NT2/D1 (cell line): ENCODE results near the gene KCNG2.

ENCODE experiments used
- DNase-seq: peaks from one replicate; pipeline ENCODE4 v3.0.0-alpha.2; 2011; ENCODE audit warnings: low read depth, low spot score
- H3K27me3 ChIP-seq: 2 replicates; pipeline ENCODE4 v1.6.0; 2011; ENCODE audit warnings: mild to moderate bottlenecking; ENCODE audit not compliant: insufficient read length, insufficient read depth
- H3K36me3 ChIP-seq: 2 replicates; pipeline ENCODE4 v1.6.1; 2011; ENCODE audit warnings: mild to moderate bottlenecking, low read length, mixed read lengths; ENCODE audit not compliant: insufficient read depth, insufficient read length
- H3K4me1 ChIP-seq: 2 replicates; pipeline ENCODE4 v1.5.1; 2011; ENCODE audit not compliant: insufficient read depth, insufficient read length
- H3K4me3 ChIP-seq: 2 replicates; pipeline ENCODE4 v1.5.1; 2011; ENCODE audit warnings: low read depth; ENCODE audit not compliant: insufficient read length
- H3K9ac ChIP-seq: 2 replicates; pipeline ENCODE4 v1.6.0; 2011; ENCODE audit warnings: low read depth; ENCODE audit not compliant: insufficient read length
- H3K9me3 ChIP-seq: 2 replicates; pipeline ENCODE4 v1.5.1; 2011; ENCODE audit warnings: mild to moderate bottlenecking, low read length; ENCODE audit not compliant: insufficient read depth
- SUZ12 ChIP-seq: IDR thresholded peaks from 2 replicates; pipeline ENCODE4 v1.6.1; 2011; ENCODE audit not compliant: insufficient read length, insufficient read depth; ENCODE audit errors: extremely low read depth
- YY1 ChIP-seq: IDR thresholded peaks from 2 replicates; pipeline ENCODE4 v1.6.1; 2011; ENCODE audit not compliant: insufficient read length, insufficient read depth
- ZNF274 ChIP-seq: IDR thresholded peaks from 2 replicates; pipeline ENCODE4 v1.6.1; 2011; ENCODE audit warnings: mild to moderate bottlenecking, low read depth, low read length

Gene KCNG2

DNA sequence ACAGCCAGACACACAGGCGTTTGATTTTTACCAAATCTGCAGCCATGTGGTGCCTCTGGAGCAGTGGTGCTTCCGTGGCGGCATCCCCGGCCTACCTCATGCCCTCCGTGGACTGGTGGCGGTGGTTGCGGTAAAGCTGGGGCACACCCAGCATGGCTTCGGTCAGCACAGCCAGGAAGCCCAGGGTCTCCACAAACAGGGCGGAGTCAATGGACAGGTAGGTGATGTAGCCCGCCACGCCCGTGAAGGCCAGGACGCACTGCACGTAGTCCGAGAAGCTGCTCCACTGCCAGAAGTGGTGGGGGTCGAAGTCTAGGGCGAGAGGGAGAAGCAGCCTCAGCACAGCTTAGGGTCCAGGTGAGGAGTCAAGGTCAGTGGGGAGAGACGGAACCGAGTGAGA is 121.4 kb downstream of the KCNG2 start:
- no peak for DNase-seq
- no peaks in the 10 kb centered on the region for H3K27me3 ChIP-seq
- no peak overlapping the region for H3K4me3 ChIP-seq
- no peaks in the 10 kb centered on the region for H3K9me3 ChIP-seq
- peaks cover 13% of the 10 kb centered on the region for H3K36me3 ChIP-seq
- TF ChIP-seq YY1: no peak
- no peak for TF ChIP-seq SUZ12
- no peak for TF ChIP-seq ZNF274
- peaks cover 8% of the 10 kb centered on the region for H3K4me1 ChIP-seq
- H3K9ac ChIP-seq: no peak overlapping the region

DNA sequence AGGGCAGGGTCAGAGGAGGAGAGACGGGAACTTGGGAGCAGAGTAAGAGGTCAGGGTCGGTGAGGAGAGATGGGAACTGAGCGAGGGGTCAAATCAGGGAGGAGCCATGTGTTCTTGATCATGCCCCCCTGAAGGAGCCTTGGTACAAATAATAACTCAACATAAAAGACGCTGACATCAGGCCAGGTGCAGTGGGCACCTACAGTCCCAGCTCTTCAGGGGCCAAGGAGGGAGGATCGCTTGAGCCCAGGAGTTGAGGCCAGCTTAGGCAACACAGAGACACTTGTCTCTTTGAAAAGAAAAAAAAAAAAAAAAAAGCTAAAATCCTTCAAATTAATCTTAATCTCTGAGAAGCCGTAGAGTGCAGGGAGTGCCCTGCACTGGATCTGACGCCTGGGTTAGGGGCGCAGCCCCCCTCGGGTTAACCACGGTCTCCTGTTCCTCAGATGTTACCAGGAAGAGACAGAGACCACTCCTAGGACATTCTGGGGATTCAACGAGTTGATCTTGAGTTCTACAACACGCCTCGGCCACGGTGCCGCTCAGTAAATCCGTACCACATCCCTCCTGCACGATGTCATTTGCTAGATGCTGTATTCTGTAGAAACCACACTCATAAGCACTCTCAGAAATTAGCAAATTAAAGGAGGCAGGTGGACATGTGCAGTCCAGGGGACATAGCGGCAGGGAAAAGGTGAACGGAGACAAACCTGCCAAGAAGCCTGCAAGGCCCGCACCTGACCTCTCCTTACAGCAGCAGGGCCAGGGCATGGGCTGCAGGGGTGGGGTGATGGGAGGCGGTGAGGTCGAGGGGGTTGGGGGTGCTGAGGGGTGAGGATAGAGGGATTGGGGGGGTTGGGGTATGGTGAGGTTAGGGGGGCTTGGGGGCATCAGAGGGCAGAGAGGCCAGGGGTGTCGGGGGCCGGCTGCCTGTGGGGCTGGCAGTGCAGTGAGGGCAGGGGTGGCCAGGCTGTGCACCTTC is 124.5 kb downstream of the KCNG2 start:
- no peak for DNase-seq
- H3K4me3 ChIP-seq: no peak overlapping the region
- H3K9ac ChIP-seq: no peak overlapping the region
- no peaks in the 10 kb centered on the region for H3K9me3 ChIP-seq
- no peak for TF ChIP-seq SUZ12
- TF ChIP-seq ZNF274: no peak
- TF ChIP-seq YY1: no peak
- peaks cover 5% of the 10 kb centered on the region for H3K4me1 ChIP-seq
- H3K36me3 ChIP-seq: peaks cover 23% of the 10 kb centered on the region
- no peaks in the 10 kb centered on the region for H3K27me3 ChIP-seq

DNA sequence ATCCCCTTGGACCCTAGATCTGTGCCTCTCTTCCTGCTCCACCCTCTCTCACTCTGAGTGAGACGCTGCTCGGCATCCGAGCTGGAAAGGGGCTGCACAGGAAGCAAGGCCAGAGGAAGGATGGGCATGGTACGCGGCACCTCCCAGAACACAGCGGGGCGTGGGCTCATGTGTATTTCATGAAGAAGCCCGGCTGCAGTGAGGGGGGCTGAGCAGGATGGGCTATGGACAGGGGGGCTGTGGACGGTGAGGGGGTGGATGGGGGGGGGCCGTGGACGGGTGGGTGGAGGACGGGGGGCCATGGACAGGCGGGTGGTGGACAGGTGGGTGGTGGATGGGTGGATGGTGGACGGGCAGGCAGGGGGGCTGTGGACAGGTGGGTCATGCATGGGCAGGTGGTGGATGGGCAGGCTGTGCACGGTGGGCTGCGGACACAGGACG is 125.3 kb downstream of the KCNG2 start:
- no peaks in the 10 kb centered on the region for H3K9me3 ChIP-seq
- DNase-seq: no peak
- H3K9ac ChIP-seq: no peak overlapping the region
- H3K27me3 ChIP-seq: no peaks in the 10 kb centered on the region
- H3K36me3 ChIP-seq: peaks cover 23% of the 10 kb centered on the region
- peaks cover 5% of the 10 kb centered on the region for H3K4me1 ChIP-seq
- no peak for TF ChIP-seq YY1
- TF ChIP-seq ZNF274: no peak
- TF ChIP-seq SUZ12: no peak
- H3K4me3 ChIP-seq: no peak overlapping the region

DNA sequence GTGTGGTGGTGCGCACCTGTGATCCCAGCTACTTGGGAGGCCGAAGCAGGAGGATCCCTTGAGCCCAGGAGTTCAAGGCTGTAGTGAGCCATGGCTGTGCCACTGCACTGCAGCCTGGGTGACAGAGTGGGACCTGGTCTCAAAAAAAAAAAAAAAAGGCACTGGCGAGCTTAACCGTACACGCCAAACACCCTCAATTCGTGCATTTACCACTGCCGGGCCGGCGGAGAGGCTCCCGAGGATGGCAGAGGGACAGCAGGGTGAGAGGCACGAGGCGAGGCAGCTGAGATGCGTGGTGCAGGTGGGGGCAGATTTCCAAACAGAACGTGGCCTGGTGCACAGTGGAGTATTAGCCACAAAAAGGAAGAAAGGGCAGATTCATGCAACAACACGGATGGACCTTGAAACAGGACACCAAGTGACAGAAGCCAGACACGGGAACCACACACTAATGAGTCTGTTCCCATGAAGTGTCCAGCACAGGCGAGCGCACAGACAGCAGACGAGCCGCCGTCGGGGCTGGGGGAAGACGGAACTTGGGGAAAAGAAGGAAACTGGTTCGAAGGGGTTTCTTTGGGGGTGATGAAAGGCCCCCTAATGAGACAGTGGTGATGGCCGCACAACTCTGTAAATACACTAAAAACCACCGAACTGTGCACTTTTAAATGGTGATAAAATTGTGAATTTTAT is 126.3 kb downstream of the KCNG2 start:
- no peak overlapping the region for H3K9ac ChIP-seq
- no peaks in the 10 kb centered on the region for H3K27me3 ChIP-seq
- no peak for DNase-seq
- peaks cover 1% of the 10 kb centered on the region; the same call in 1 of the 2 replicates for H3K9me3 ChIP-seq
- peaks cover 15% of the 10 kb centered on the region for H3K36me3 ChIP-seq
- no peak for TF ChIP-seq YY1
- TF ChIP-seq ZNF274: no peak
- TF ChIP-seq SUZ12: no peak
- no peak overlapping the region for H3K4me3 ChIP-seq
- H3K4me1 ChIP-seq: peaks cover 5% of the 10 kb centered on the region

DNA sequence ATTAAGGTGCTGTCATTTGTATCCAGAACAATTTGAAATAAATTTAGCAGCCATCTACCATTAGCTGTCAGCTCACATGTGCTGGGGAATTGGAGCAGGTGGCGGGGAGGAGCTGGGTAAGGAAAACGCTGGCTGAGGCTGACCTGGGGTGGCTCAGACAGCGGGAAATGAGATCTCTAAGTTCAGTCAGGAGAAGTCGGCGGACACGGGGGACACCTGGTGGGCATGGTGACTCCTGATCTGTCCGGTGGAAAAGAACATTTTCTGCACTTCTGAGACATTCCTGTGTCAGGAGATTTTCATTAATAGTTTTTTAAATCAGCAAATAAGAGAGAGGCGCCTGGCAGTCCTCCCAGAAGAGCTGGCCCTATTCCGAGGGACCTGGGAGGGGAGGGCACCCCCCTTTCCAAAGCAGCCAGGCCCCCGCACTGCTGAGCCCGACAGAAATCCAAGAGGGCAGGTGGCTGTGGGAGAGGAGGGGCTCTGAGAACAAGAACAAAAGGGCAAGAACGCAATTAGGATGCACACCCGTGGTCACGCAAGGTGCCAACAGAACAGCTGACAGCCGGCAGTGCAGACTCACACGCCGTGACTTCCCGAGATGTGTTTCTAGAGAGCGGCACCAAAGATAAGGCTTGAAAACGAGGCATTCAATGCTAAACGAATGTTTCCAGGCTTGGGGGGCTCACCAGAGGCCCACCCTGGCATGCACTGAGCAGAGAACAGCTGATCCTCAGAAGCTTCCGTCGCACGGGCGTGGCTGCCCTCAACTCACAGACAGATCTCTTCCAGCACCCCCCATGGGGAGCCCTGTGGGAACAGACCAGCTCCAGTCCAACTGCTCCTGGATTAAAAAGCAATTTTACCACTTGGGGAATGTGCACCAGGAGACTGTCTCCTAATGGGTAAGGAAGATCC is 127.3 kb downstream of the KCNG2 start:
- Histone ChIP-seq H3K9ac (no peak overlapping the region), H3K4me1 (peaks cover 5% of the 10 kb centered on the region), H3K36me3 (peaks cover 14% of the 10 kb centered on the region), H3K4me3 (no peak overlapping the region), H3K9me3 (peaks cover 12% of the 10 kb centered on the region), H3K27me3 (no peaks in the 10 kb centered on the region)
- TF ChIP-seq SUZ12: no peak
- TF ChIP-seq ZNF274: no peak
- no peak for TF ChIP-seq YY1
- DNase-seq: no peak

DNA sequence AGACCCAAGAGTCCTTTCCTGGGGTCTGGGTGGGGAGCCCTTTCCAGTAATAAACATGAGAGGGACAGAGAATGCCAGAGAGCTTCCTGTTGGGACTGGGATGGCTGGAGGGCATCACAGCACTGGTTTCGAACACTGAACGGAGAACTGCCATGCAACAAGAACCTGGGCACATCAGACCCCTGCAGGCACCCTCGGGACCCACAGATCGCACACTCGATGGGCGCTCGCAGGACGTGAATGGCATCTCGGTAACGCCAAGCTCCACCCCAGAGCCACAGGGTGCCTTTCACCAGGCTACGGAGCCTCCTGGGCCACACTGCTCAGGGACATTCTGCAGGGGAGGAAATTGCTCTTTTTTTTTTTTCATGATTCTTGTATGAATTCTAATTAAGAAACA is 128.6 kb downstream of the KCNG2 start:
- no peaks in the 10 kb centered on the region for H3K27me3 ChIP-seq
- peaks cover 5% of the 10 kb centered on the region for H3K4me1 ChIP-seq
- H3K4me3 ChIP-seq: no peak overlapping the region
- no peak for TF ChIP-seq SUZ12
- TF ChIP-seq YY1: no peak
- no peak for TF ChIP-seq ZNF274
- peaks cover 14% of the 10 kb centered on the region for H3K36me3 ChIP-seq
- peaks cover 24% of the 10 kb centered on the region for H3K9me3 ChIP-seq
- no peak for DNase-seq
- no peak overlapping the region for H3K9ac ChIP-seq
